ENCODE results near the gene ZBTB42.
"Not testable (repeated sequence)": the region's sequence is repeated elsewhere in the genome, so short reads cannot be mapped to it uniquely, and the experiment has no call there.

The ZBTB42 gene

DNA sequence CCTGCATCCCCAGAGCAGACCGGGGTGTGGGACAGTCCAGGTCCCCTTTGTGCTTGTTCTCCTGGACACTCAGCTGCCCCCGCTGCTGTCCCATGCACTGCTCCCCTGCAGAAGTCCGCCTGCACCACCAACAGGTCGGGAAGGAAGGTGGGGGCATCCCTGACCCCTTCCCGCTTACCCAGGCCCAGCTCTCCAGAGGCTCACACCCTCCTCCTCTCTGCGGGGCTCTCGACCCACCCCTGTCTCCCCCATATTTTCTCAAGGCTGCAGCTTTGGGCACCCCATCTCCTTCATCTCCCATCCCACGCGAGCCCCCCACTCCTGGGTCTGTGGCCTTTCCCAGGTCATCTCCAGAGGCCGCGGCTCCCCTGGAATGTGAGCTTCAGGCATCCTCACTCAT is 9.4 kb downstream of the ZBTB42 start:
- no peak for DNase-seq (ENCODE audit: low read depth)

DNA sequence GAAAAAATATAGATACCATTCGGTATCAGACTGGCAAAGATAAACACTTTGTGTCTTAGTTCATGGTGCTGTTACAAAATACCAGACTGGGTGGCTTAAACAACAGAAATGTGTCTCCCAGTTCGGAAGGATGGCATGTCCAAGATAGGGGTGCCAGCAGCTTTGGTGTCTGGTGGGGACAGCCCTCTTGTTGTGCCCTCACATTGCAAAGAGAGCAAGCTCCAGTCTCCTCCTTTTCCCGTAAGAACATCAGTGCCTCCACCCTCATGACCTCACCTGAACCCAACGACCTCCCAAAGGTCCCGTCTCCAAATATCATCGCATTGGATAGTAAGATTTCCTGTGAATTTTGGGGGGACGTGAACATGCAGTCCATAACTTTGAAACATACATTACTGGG is 12.4 kb downstream of the ZBTB42 start:
- DNase-seq (ENCODE audit: low read depth): no peak

GRCh38 chr14:104814701-104815100 is 13.8 kb downstream of the ZBTB42 start:
- not testable (repeated sequence) for DNase-seq (ENCODE audit: low read depth)

DNA sequence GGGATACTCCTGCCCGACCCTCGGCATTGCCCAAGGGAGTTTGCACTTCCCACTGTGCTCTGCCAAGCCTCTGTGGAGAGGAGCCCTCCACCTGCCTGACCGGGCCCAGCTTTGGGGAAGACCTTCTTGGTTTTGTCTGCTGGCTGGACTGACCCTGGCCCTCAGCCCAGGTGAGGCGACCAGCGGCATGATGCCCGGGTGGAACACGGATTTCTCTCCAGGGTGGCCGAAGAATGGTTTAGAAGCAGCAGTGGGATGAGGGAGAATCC is 15.6 kb downstream of the ZBTB42 start:
- no peak for DNase-seq (ENCODE audit: low read depth)

DNA sequence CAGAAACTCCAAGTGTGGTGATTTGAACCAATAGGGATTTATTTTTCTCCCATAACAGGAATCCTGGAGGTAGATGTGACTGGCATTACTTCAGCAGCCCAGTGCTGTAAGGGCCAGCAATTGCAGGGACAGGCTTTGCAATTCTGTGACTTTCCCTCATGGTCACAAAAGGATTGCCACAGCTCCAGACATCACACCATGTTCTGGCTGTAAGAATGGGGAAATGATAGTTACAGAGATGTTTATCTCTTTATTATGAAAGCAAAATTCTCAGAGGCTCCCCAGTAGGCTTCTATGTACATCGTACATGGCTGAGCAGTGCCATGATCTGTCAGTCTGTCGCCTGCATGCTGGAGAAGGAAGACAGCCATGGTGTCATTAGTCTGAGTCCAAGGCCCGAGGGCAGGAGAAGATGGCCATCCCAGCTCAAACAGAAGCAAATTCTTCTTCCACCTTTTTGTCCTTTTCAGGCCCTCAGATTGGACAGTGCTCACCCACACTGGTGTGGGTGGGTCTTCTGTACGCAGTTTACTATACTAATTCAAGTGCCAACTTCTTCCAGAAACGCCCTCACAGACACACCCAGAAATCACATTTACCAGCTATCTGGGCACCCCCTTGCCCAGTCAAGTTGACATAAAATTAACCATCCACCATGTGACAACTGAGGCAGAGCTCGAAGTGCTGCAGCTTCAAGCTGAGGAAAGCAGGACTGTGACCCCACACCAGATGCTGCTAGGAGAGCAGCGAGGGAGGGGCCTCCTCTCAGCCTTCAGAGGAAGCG is 17.2 kb downstream of the ZBTB42 start:
- no peak for DNase-seq (ENCODE audit: low read depth)

GRCh38 chr14:104818714-104819161 is 17.8 kb downstream of the ZBTB42 start:
- no peak for DNase-seq (ENCODE audit: low read depth)

GRCh38 chr14:104819361-104819781 is 18.5 kb downstream of the ZBTB42 start:
- no peak for DNase-seq (ENCODE audit: low read depth)

- DNase-seq (ENCODE audit: low read depth): peak; percentile 38
These were observed 19.8 kb downstream of the ZBTB42 start for GRCh38 chr14:104820669-104821228.

DNA sequence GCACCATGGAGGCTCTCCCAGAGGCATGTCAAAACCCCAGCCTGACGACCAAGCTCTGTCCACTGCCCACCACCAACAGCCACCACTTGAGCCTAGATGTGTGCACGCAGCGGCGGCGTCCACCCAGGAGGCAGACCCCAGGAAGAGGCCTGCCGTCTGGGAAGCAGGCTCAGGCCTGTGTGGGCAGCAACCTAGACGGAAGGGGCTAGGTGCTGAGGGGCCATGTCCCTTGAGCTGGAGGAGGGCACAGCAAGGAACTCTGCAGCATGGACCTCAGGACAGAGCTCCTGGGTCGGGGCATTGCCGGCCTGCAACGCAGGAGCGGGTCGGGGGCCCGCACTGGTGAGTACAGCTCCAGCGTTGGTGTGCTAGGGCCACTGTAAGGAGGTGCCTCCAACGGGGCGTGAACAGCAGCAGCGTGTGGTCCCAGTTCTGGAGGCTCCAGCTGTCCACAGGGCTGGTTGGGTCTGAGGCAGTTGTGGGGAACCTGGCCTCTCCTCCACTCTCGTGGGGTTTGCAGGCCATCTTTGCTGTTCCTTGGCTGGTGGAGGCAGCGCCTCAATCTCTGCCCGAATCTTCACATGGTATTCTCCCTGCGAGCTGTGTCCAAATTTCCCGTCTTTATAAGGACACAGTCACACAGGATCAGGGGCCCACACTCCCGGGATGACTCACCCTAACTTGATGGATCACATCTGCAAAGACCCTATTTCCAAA is 20.5 kb downstream of the ZBTB42 start:
- no peak for DNase-seq (ENCODE audit: low read depth)

DNA sequence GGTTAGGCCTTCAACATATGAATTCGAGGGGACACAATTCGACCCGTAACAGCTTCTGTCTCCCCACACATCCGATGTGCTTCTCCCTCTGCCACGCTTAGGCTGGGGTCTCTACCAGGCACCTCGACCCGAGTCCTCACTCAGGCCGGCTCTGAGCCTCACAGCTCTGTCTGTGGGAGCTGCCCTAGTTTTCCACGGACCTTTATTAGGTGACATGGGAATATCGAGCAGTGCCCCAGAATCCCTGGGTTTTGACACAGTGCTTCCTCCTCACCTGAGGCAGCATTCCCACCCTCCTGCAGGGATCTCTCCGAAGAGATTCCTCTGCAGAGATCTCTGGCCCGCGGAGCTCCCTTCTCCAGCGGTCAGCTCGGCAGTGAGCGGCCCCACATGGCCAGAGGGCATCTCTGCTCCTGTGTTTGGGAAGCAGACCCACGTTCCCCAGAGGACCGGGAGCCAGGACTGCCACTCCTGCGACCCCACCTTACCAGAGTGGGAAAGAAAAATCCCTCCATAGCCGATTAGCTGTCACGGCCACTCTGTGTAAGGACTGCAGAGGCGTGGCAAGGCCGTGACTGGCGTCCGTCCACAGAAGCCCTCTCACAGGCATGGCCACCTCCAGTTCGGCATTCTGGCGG is 21.2 kb downstream of the ZBTB42 start:
- no peak for DNase-seq (ENCODE audit: low read depth)

DNA sequence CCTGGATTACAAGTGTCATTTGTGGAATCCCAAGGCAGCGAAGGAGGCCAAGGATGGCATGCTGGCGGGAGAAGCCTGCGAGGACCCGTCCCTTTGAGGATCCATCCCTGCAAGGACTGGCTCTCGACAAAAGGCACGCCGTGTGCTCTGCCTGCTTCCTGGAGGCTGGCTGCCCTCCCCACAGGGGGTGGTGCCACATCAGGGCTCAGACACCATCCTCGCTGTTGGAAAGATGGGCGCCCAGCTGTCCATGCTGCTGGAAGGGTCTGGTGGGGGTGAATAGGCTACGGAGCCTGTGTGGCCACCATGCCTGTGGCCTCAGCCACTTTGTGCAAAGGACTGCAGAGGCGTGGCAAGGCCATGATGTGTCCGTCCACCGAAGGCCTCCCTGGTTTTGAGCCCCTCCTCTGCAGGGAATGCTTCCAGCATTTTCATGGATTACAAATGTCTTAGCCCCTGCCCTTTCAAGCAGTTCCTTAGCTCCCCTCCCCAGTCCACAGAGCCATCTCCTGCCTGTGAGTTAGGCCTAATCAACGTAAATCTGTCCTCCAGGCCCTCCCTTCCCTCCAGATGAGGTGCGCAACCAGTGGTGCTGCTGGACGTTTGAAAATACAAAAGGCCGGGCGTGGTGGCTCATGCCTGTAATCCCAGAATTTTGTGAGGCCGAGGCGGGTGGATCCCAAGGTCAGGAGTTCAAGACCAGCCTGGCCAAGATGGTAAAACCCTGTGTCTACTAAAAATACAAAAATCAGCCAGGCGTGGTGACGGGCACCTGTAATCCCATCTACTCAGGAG is 22.1 kb downstream of the ZBTB42 start:
- DNase-seq (ENCODE audit: low read depth): no peak

DNA sequence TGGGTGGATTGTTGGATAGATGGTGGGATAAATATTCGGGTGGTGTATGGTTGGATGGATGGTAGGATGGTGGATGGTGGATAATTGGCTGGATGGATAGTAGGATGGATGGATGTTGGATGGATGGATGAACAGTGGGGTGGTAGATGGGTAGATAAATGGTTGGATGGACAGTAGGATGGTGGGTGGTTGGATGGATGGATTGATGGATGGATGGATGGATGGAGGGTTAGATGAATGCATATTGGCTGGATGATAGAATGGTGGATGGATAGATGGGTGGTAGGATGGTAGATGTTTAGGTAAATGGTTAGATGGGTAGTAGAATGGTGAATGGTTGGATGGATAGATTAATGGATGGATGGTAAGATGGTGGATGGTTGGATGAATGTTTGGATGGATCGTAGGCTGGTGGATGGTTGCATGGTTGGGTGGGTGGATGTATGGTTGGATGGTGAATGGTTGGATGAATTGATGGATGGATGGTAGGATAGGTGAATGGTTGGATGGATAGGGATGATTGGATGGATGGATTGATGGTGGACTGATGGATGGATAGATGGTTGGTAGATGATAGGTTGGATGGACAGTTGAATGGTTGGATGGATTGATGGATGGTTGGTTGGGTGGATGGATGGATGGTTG is 23.6 kb downstream of the ZBTB42 start:
- DNase-seq (ENCODE audit: low read depth): no peak

GRCh38 chr14:104826189-104826860 is 25.4 kb downstream of the ZBTB42 start:
- peak; percentile 49 for DNase-seq (ENCODE audit: low read depth)

DNA sequence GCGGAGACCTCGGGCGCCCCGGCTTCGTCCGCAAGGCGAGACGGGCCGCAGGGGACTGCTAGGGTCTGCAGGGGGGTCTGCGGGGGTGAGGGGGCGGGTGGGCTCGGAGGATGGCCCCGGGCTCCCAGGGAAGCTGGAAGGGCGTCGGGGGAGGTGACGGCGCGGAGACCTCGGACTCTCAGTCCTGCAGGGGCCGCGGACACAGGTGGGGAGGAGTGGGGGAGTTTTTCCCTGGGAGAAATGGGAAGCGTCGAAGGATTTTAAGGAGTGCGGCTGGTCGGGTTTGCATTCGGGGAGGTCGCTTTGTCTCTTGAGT is 25.9 kb downstream of the ZBTB42 start:
- DNase-seq (ENCODE audit: low read depth): no peak

GRCh38 chr14:104827177-104828055 is 26.5 kb downstream of the ZBTB42 start:
- no peak for DNase-seq (ENCODE audit: low read depth)

DNA sequence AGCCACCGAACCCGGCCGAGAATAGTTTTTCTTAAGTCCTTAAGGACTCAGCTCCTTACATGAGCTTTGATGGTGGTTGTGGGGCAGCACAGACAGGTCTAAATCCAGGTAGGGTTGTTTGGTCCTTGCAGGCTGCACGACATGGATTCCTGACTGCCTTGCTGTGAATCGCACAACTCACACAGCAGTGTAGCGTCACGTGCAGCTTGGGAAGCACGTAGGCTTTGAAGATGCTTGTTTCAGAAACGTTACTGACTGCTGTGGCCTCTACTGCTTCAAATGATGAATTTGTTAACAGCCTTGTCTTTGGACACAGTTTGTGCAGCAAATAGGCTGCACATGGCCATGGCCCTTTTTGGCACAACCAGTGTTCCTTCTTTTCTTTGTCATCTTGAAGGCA is 29.9 kb downstream of the ZBTB42 start:
- no peak for DNase-seq (ENCODE audit: low read depth)

DNA sequence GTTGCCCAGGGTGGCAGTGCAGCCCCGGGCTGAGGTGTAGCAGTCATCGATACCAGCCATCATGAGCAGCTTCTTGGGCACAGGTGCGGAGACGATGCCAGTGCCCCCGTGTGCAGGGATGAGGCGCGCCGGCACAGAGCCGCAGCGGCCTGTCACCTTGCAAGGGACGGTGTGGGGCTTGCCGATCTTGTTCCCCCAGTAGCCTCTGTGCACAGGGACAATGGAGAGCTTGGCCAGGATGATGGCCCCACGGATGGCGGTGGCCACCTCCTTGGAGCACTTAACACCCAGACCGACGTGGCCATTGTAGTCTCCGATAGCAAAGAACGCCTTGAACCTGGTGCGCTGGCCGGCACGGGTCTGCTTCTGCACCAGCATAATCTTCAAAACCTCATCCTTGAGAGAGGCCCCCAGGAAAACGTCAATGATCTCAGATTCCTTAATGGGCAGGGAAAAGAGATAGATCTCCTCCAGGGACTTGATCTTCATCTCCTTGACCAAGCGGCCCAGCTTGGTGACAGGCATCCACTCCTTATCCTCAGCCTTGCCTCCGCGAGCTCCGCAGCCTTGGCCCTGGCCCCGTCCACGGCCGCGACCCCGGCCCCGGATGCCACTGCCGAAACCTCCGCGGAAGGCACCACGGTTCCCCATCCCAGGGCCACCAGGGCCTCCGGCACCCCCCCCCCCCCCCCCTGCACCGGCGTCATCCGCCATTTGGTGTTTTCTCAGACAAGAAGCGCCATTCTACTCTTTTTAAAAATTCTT is 35.5 kb downstream of the ZBTB42 start:
- DNase-seq (ENCODE audit: low read depth): not testable (repeated sequence)

DNA sequence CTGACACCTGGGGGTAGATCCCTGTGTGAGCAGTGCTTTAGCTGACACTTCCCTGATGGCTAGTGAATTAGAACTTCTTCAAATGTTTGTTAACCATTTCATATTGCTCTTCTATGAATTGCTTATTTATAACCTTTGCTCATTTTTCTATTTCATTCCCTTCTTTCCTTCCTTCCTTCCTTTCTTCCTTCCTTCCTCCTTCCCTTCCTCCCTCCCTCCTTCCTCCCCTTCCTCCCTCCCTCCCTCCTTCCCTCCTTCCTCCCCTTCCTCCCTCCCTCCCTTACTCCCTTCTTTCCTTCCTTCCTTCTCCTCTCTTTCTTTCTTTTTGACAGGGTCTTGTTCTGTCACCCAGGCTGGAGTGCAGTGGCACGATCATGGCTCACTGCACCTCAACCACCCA is 40.8 kb downstream of the ZBTB42 start:
- no peak for DNase-seq (ENCODE audit: low read depth)

DNA sequence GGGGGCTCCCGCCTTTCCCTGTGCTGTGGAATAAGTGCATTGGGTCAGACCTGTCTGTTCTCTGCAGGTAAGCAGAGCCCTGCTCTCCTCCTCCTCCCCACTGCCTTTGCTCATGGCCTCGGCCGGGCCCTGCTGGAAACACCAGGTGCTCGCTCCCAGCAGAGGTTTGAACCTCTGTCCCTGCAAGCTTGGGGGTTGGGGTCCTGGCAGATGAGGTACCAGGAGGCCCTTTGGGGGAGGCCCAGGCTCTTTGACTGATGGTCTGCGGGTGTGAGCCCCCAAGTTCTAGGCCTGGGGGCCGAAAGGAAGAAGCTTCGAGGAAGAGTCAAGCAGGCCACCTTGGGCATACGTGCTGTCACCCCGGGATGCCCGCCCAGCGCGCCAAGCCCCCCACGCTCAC is 42.1 kb downstream of the ZBTB42 start:
- no peak for DNase-seq (ENCODE audit: low read depth)

All from fibroblast of the conjunctiva (primary cell).